ENCODE data around the gene MUC16. TPM values are rescaled to one million over a fixed set of nuclear protein-coding genes. Genes with fewer than 3 reads are reported as not detected.

MUC16 gene
- polyA plus RNA-seq, 1 donor from 2014 or later: not detected

DNA sequence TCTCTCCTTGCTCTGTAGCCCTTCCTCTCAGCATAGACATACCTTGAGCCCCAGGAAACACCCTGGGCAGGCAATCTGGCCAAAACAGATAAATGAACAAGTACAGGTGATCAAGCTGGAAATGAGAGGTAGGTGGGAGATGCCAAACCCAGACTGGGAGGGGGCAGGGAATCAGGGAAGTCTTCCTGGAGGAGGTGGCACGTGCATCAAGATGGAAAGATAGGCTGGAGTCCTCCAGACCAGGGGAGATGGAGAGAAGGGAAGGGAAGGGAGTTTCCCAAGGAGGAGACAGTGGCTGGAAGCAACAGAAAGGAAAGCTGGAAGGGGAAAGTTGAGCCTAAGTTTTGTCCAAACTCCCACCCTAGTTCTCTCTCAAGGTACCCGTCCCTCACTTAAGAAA is 1.7 kb upstream of the MUC16 start:
- no peaks in the 10 kb centered on the region for H4K20me1 ChIP-seq (ENCODE audit: insufficient read depth)
- H3K4me2 ChIP-seq (ENCODE audit: low read length): no peak overlapping the region
- no peak overlapping the region for H3K4me3 ChIP-seq (ENCODE audit: low read length)
- no peaks in the 10 kb centered on the region for H3K9me2 ChIP-seq (ENCODE audit: insufficient read depth, low read length)
- no peaks in the 10 kb centered on the region for H3F3A ChIP-seq (ENCODE audit: insufficient read depth, low read length, poor library complexity, severe bottlenecking)
- no peak overlapping the region for H2AFZ ChIP-seq (ENCODE audit: low read depth, low read length)
- H3K9ac ChIP-seq (ENCODE audit: low read length): no peak overlapping the region
- no peak for TF ChIP-seq RAD21 (conservative IDR thresholded peaks at IDR 0.05)
- TF ChIP-seq, protein P1, sequence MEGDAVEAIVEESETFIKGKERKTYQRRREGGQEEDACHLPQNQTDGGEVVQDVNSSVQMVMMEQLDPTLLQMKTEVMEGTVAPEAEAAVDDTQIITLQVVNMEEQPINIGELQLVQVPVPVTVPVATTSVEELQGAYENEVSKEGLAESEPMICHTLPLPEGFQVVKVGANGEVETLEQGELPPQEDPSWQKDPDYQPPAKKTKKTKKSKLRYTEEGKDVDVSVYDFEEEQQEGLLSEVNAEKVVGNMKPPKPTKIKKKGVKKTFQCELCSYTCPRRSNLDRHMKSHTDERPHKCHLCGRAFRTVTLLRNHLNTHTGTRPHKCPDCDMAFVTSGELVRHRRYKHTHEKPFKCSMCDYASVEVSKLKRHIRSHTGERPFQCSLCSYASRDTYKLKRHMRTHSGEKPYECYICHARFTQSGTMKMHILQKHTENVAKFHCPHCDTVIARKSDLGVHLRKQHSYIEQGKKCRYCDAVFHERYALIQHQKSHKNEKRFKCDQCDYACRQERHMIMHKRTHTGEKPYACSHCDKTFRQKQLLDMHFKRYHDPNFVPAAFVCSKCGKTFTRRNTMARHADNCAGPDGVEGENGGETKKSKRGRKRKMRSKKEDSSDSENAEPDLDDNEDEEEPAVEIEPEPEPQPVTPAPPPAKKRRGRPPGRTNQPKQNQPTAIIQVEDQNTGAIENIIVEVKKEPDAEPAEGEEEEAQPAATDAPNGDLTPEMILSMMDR (IDR thresholded peaks at IDR 0.05; ENCODE audit: poor library complexity, severe bottlenecking): no peak
- no peak for TF ChIP-seq POLR2AphosphoS5 (IDR thresholded peaks at IDR 0.05)
- no peak for TF ChIP-seq EP300 (conservative IDR thresholded peaks at IDR 0.05; ENCODE audit: poor library complexity, severe bottlenecking)
- TF ChIP-seq, protein P2, sequence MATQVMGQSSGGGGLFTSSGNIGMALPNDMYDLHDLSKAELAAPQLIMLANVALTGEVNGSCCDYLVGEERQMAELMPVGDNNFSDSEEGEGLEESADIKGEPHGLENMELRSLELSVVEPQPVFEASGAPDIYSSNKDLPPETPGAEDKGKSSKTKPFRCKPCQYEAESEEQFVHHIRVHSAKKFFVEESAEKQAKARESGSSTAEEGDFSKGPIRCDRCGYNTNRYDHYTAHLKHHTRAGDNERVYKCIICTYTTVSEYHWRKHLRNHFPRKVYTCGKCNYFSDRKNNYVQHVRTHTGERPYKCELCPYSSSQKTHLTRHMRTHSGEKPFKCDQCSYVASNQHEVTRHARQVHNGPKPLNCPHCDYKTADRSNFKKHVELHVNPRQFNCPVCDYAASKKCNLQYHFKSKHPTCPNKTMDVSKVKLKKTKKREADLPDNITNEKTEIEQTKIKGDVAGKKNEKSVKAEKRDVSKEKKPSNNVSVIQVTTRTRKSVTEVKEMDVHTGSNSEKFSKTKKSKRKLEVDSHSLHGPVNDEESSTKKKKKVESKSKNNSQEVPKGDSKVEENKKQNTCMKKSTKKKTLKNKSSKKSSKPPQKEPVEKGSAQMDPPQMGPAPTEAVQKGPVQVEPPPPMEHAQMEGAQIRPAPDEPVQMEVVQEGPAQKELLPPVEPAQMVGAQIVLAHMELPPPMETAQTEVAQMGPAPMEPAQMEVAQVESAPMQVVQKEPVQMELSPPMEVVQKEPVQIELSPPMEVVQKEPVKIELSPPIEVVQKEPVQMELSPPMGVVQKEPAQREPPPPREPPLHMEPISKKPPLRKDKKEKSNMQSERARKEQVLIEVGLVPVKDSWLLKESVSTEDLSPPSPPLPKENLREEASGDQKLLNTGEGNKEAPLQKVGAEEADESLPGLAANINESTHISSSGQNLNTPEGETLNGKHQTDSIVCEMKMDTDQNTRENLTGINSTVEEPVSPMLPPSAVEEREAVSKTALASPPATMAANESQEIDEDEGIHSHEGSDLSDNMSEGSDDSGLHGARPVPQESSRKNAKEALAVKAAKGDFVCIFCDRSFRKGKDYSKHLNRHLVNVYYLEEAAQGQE (IDR thresholded peaks at IDR 0.05; ENCODE audit: borderline replicate concordance): no peak
- TF ChIP-seq EZH2 (IDR thresholded peaks at IDR 0.05; ENCODE audit: borderline replicate concordance, insufficient read depth, low read length, poor library complexity, severe bottlenecking): no peak
- no peak for TF ChIP-seq TAF1 (IDR thresholded peaks at IDR 0.05; ENCODE audit: low read depth)
- TF ChIP-seq MXI1 (conservative IDR thresholded peaks at IDR 0.05; ENCODE audit: poor library complexity, severe bottlenecking): no peak
- no peak overlapping the region for H3K27ac ChIP-seq (ENCODE audit: low read length)
- H3K36me3 ChIP-seq (ENCODE audit: insufficient read depth, low read length): no peaks in the 10 kb centered on the region
- no peaks in the 10 kb centered on the region for H3K9me3 ChIP-seq (ENCODE audit: low read length)
- H3K79me2 ChIP-seq (replicated peaks; ENCODE audit: insufficient read depth, low read length): no peaks in the 10 kb centered on the region
- H3K27me3 ChIP-seq (ENCODE audit: insufficient read depth, low read depth, low read length): no peaks in the 10 kb centered on the region

DNA sequence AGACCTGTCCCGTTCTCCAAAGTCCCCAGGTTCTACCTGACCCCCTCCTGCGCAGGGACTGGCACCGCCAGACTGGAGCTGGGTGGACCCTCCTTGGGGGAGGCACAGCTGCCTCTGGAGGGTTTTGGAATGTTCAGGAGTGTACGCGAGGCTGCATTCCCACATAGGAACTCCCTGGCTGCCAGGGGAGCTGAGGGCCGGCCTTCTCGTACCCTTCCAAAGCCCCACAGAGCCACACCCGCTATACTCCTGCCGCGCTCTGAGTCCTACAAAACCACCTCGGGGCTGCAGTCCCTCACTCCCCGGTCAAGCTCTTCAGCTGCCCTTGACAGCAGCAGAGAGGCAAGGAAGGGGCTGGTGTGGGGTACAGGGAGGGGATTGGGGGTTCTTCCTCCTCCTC is 484 bp upstream of the MUC16 start:
- H3K9me2 ChIP-seq (ENCODE audit: insufficient read depth, low read length): no peaks in the 10 kb centered on the region
- H3K9ac ChIP-seq (ENCODE audit: low read length): no peak overlapping the region
- H2AFZ ChIP-seq (ENCODE audit: low read depth, low read length): no peak overlapping the region
- H3K4me2 ChIP-seq (ENCODE audit: low read length): no peak overlapping the region
- TF ChIP-seq TAF1 (IDR thresholded peaks at IDR 0.05; ENCODE audit: low read depth) (no peak), SMC3 (conservative IDR thresholded peaks at IDR 0.05; ENCODE audit: poor library complexity) (no peak), EP300 (conservative IDR thresholded peaks at IDR 0.05; ENCODE audit: poor library complexity, severe bottlenecking) (no peak), MXI1 (conservative IDR thresholded peaks at IDR 0.05; ENCODE audit: poor library complexity, severe bottlenecking) (no peak)
- TF ChIP-seq, protein P1 (IDR thresholded peaks at IDR 0.05; ENCODE audit: poor library complexity, severe bottlenecking): no peak
- TF ChIP-seq, protein P2 (IDR thresholded peaks at IDR 0.05; ENCODE audit: borderline replicate concordance): no peak
- no peak overlapping the region for H3K27ac ChIP-seq (ENCODE audit: low read length)
- H3F3A ChIP-seq (ENCODE audit: insufficient read depth, low read length, poor library complexity, severe bottlenecking): no peaks in the 10 kb centered on the region
- H3K36me3 ChIP-seq (ENCODE audit: insufficient read depth, low read length): no peaks in the 10 kb centered on the region
- no peaks in the 10 kb centered on the region for H3K27me3 ChIP-seq (ENCODE audit: insufficient read depth, low read depth, low read length)
- no peak overlapping the region for H3K4me3 ChIP-seq (ENCODE audit: low read length)
- H3K79me2 ChIP-seq (replicated peaks; ENCODE audit: insufficient read depth, low read length): no peaks in the 10 kb centered on the region
- no peaks in the 10 kb centered on the region for H3K9me3 ChIP-seq (ENCODE audit: low read length)
- H4K20me1 ChIP-seq (ENCODE audit: insufficient read depth): no peaks in the 10 kb centered on the region

Data from neural cell (in vitro differentiated cells).